ENCODE results near the gene CENPX.
A peak's percentile ranks its signal among the peaks of the same experiment; 100 is the strongest.

The CENPX gene

GRCh38 chr17:82005701-82006348, 16.9 kb downstream of the CENPX start:
- H3K4me3 ChIP-seq (ENCODE audit: low read depth, low read length): no peak overlapping the region
- no peak for TF ChIP-seq CTCF (IDR thresholded peaks at IDR 0.05; ENCODE audit: low read depth, low read length, missing control alignments)
- no peak for DNase-seq (ENCODE audit: low read depth)
- in situ Hi-C loops (cut with HindIII; ENCODE audit: low sequenced_read_pairs): no loop called here

GRCh38 chr17:82004517-82005455, 17.9 kb downstream of the CENPX start:
- no peak overlapping the region for H3K4me3 ChIP-seq (ENCODE audit: low read depth, low read length)
- DNase-seq (ENCODE audit: low read depth): no peak
- in situ Hi-C loops (cut with HindIII; ENCODE audit: low sequenced_read_pairs): no loop called here
- no peak for TF ChIP-seq CTCF (IDR thresholded peaks at IDR 0.05; ENCODE audit: low read depth, low read length, missing control alignments)

- peak; percentile 83 for DNase-seq (ENCODE audit: low read depth)
- in situ Hi-C loops (cut with HindIII; ENCODE audit: low sequenced_read_pairs): no loop called here
- H3K4me3 ChIP-seq (ENCODE audit: low read depth, low read length): no peak overlapping the region
- no peak for TF ChIP-seq CTCF (IDR thresholded peaks at IDR 0.05; ENCODE audit: low read depth, low read length, missing control alignments)
Observed at GRCh38 chr17:82003411-82004381, 19.0 kb downstream of the CENPX start.

GRCh38 chr17:82001571-82002056, 21.1 kb downstream of the CENPX start:
- DNase-seq (ENCODE audit: low read depth): no peak
- no peak for TF ChIP-seq CTCF (IDR thresholded peaks at IDR 0.05; ENCODE audit: low read depth, low read length, missing control alignments)
- H3K4me3 ChIP-seq (ENCODE audit: low read depth, low read length): no peak overlapping the region
- in situ Hi-C loops (cut with HindIII; ENCODE audit: low sequenced_read_pairs): no loop called here

- no peak for TF ChIP-seq CTCF (IDR thresholded peaks at IDR 0.05; ENCODE audit: low read depth, low read length, missing control alignments)
- in situ Hi-C loops (cut with HindIII; ENCODE audit: low sequenced_read_pairs): no loop called here
- no peak overlapping the region for H3K4me3 ChIP-seq (ENCODE audit: low read depth, low read length)
- DNase-seq (ENCODE audit: low read depth): no peak
Observed at GRCh38 chr17:82000803-82001570, 21.7 kb downstream of the CENPX start.

Measured in astrocyte of the cerebellum (primary cell).